Lower leg skin (tissue), 3 donors: Measurements from ENCODE around the gene RNF157.

Source experiments
- POLR2A ChIP-seq, 2 donors: fragments of 450-650 bp; IDR thresholded peaks; one replicate each; pipeline ENCODE4 v1.6.1; 2016 to 2017; ENCODE audit warnings: antibody characterized with exemption in 2 of 2, mild to moderate bottlenecking in 1 of 2, moderate library complexity in 1 of 2
- TF ChIP-seq, protein P1 (sequence below), 3 donors: fragments of 450-650 bp; IDR thresholded peaks; one replicate each; pipeline ENCODE4 v1.5.1; 2016; ENCODE audit warnings: antibody characterized with exemption in 3 of 3, mild to moderate bottlenecking in 3 of 3, moderate library complexity in 2 of 3

DNA sequence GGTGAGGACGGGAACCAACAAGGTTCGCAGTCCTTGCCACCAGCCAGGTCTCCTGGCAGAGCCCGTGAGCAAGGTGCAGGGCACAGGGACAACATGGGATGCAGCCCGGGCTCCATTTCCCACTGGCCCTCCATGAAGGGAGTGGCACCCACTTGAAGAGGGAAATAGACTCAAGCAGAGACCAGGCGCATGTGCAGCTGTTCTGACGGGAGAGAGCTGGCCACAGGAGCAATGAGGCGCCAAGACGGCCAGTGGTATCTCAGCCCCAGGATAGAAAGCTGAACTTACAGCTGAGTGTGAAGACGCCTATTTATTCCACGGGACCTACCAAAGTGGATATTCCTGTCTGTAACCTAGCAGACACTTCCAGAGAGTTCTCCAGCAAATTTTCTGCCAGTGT is 91.1 kb downstream of the RNF157 start:
- TF ChIP-seq, protein P1, sequence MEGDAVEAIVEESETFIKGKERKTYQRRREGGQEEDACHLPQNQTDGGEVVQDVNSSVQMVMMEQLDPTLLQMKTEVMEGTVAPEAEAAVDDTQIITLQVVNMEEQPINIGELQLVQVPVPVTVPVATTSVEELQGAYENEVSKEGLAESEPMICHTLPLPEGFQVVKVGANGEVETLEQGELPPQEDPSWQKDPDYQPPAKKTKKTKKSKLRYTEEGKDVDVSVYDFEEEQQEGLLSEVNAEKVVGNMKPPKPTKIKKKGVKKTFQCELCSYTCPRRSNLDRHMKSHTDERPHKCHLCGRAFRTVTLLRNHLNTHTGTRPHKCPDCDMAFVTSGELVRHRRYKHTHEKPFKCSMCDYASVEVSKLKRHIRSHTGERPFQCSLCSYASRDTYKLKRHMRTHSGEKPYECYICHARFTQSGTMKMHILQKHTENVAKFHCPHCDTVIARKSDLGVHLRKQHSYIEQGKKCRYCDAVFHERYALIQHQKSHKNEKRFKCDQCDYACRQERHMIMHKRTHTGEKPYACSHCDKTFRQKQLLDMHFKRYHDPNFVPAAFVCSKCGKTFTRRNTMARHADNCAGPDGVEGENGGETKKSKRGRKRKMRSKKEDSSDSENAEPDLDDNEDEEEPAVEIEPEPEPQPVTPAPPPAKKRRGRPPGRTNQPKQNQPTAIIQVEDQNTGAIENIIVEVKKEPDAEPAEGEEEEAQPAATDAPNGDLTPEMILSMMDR (IDR thresholded peaks at IDR 0.05) = no peak
- no peak for TF ChIP-seq POLR2A (IDR thresholded peaks at IDR 0.05)
